CD14-positive monocyte (primary cell): Measurements from ENCODE around the gene MOV10. TPM values are rescaled to one million over a fixed set of nuclear protein-coding genes. Genes with fewer than 3 reads are reported as not detected.

Experiments used
- DNase-seq, 3 donors: peaks; one replicate each; pipeline ENCODE4 v3.0.0-alpha.2; 2011 to 2022
- H2AFZ ChIP-seq: 2 replicates; pipeline ENCODE4 v1.6.0; 2012; ENCODE audit warnings: mild to moderate bottlenecking, low read depth, low read length, inconsistent platforms; ENCODE audit not compliant: insufficient read depth, poor library complexity, severe bottlenecking
- H3K27ac ChIP-seq, 2 donors: 1 replicate in 1 of 2; 2 replicates in 1 of 2; pipeline ENCODE4 v1.5.1; 2012 to 2013; ENCODE audit warnings: low read length in 2 of 2, control low read depth in 1 of 2, inconsistent platforms in 1 of 2, low read depth in 1 of 2, mild to moderate bottlenecking in 1 of 2
- H3K27me3 ChIP-seq, 2 donors: one replicate each; pipeline versions ENCODE4 v1.6.0 to v1.6.1; 2011 to 2013; ENCODE audit warnings: low read length in 2 of 2; ENCODE audit not compliant: control insufficient read depth in 2 of 2, insufficient read depth in 2 of 2
- H3K36me3 ChIP-seq, 2 donors: replicated peaks in 1 of 2; 1 replicate in 1 of 2; 2 replicates in 1 of 2; pipeline versions ENCODE4 v1.5.1 to v1.6.1; 2012 to 2013; ENCODE audit warnings: low read length in 2 of 2, control low read depth in 1 of 2, inconsistent platforms in 1 of 2, mild to moderate bottlenecking in 1 of 2; ENCODE audit not compliant: insufficient read depth in 2 of 2, control insufficient read depth in 1 of 2
- H3K4me1 ChIP-seq, 2 donors: 1 replicate in 1 of 2; 2 replicates in 1 of 2; pipeline versions ENCODE4 v1.5.1 to v1.6.1; 2012 to 2013; ENCODE audit warnings: low read length in 2 of 2, control low read depth in 1 of 2, inconsistent platforms in 1 of 2, mild to moderate bottlenecking in 1 of 2, moderate library complexity in 1 of 2; ENCODE audit not compliant: insufficient read depth in 2 of 2, control insufficient read depth in 1 of 2
- H3K4me2 ChIP-seq: replicated peaks from 2 replicates; pipeline ENCODE3; 2012; ENCODE audit warnings: low read length, moderate library complexity, mild to moderate bottlenecking; ENCODE audit not compliant: poor library complexity, severe bottlenecking; ENCODE audit errors: extremely low read depth
- H3K4me3 ChIP-seq, 3 experiments: fragments of 200-600 bp in 1 of 3; sonication (generic) in 1 of 3; replicated peaks in 1 of 3; 1 replicate in 2 of 3; 2 replicates in 1 of 3; pipeline ENCODE4 v1.5.1; 2011 to 2013; ENCODE audit warnings: low read length in 3 of 3, mild to moderate bottlenecking in 3 of 3, control low read depth in 2 of 3, low read depth in 2 of 3, inconsistent platforms in 1 of 3, moderate library complexity in 1 of 3
- H3K79me2 ChIP-seq: 2 replicates; pipeline ENCODE4 v1.6.0; 2012; ENCODE audit warnings: mild to moderate bottlenecking, control low read depth, inconsistent platforms, low read length, moderate library complexity; ENCODE audit not compliant: insufficient read depth
- H3K9ac ChIP-seq: 2 replicates; pipeline ENCODE4 v1.6.0; 2017; ENCODE audit warnings: low read length, mild to moderate bottlenecking; ENCODE audit not compliant: insufficient read depth, poor library complexity, severe bottlenecking
- H3K9me3 ChIP-seq, 2 donors: replicated peaks in 1 of 2; 1 replicate in 1 of 2; 2 replicates in 1 of 2; pipeline versions ENCODE4 v1.5.1 to v1.6.1; 2012 to 2013; ENCODE audit warnings: low read length in 2 of 2, control low read depth in 1 of 2; ENCODE audit not compliant: control insufficient read depth in 1 of 2, insufficient read depth in 1 of 2
- H4K20me1 ChIP-seq: 2 replicates; pipeline ENCODE4 v1.6.0; 2012; ENCODE audit warnings: mild to moderate bottlenecking, low read length, control low read depth, moderate library complexity; ENCODE audit not compliant: insufficient read depth
- H3K27ac Mint-ChIP-seq, 7 donors: one replicate each; pipeline ENCODE4 v1.8.0; 2020; ENCODE audit warnings: mild to moderate bottlenecking in 7 of 7, mixed read lengths in 7 of 7, moderate library complexity in 6 of 7, inconsistent platforms in 2 of 7
- H3K27me3 Mint-ChIP-seq, 3 donors: one replicate each; pipeline ENCODE4 v1.8.0; 2021 to 2022; ENCODE audit warnings: low read depth in 3 of 3, mild to moderate bottlenecking in 3 of 3, mixed read lengths in 3 of 3, moderate library complexity in 3 of 3, inconsistent platforms in 1 of 3
- H3K36me3 Mint-ChIP-seq, 2 donors: one replicate each; pipeline ENCODE4 v1.8.0; 2020; ENCODE audit warnings: mixed read lengths in 2 of 2, inconsistent platforms in 1 of 2, mild to moderate bottlenecking in 1 of 2
- H3K4me1 Mint-ChIP-seq: one replicate; pipeline ENCODE4 v1.8.0; 2020; ENCODE audit warnings: mild to moderate bottlenecking, mixed read lengths
- H3K4me3 Mint-ChIP-seq, 2 donors: one replicate each; pipeline ENCODE4 v1.8.0; 2020; ENCODE audit warnings: mild to moderate bottlenecking in 2 of 2, mixed read lengths in 2 of 2, moderate library complexity in 1 of 2
- H3K9me3 Mint-ChIP-seq, 7 donors: one replicate each; pipeline ENCODE4 v1.8.0; 2020 to 2022; ENCODE audit warnings: mixed read lengths in 7 of 7, mild to moderate bottlenecking in 6 of 7, moderate library complexity in 6 of 7, inconsistent platforms in 2 of 7
- CTCF ChIP-seq: fragments of 200-600 bp; IDR thresholded peaks from one replicate; pipeline ENCODE4 v1.8.0; 2022; ENCODE audit warnings: antibody characterized with exemption, mild to moderate bottlenecking
- WGBS: methylation state at CpG from one replicate; pipeline ENCODE4 v1.1.5; 2013; ENCODE audit warnings: missing lambda C conversion rate; ENCODE audit not compliant: insufficient coverage; 5-methylcytosine and 5-hydroxymethylcytosine counted together
- intact Hi-C, 2 donors: fragments of 100-400 bp; cut with micrococcal nuclease; formaldehyde crosslinking; loops; one replicate each; pipeline versions ENCODE4 v1.15.0 to v1.15.1; 2023
- polyA plus RNA-seq, 3 donors: library from polyadenylated mRNA; depleted of rRNA in 1 of 3; unstranded in 2 of 3; stranded (reverse) in 1 of 3; fragments of 300-500 nt in 2 of 3; fragments of >200 nt in 1 of 3; fragmentation: Illumina TruSeq in 2 of 3; gene quantifications; 1 replicate in 2 of 3; 2 replicates in 1 of 3; pipeline ENCODE4 v1.2.3, GENCODE V29; 2012 to 2021

MOV10 gene
- polyA plus RNA-seq, 3 donors: 12.0 to 61.2 (median 13.6) TPM

GRCh38 chr1:112651205-112651604, 23.3 kb upstream of the MOV10 start:
- Mint-ChIP-seq H3K4me1 (no peaks in the 10 kb centered on the region), H3K36me3 (peaks cover 66 to 79% of the 10 kb centered on the region in 2 donors), H3K27me3 (no peaks in the 10 kb centered on the region), H3K4me3 (no peak overlapping the region), H3K9me3 (no peaks in the 10 kb centered on the region), H3K27ac (peak overlapping the region in 2 of 7 donors; percentile 70 to 78)
- no peaks in the 10 kb centered on the region for H3K27me3 ChIP-seq
- no peak overlapping the region for H3K9ac ChIP-seq
- H4K20me1 ChIP-seq: peaks cover 98% of the 10 kb centered on the region
- H3K4me1 ChIP-seq: no peaks in the 10 kb centered on the region
- no peak overlapping the region for H2AFZ ChIP-seq
- no peak for DNase-seq
- intact Hi-C loops: no loop called here
- H3K27ac ChIP-seq: no peak overlapping the region
- H3K9me3 ChIP-seq: no peaks in the 10 kb centered on the region
- no CpG with 5 or more reads among the region's 1 CpG for WGBS
- peaks cover 81 to 100% of the 10 kb centered on the region in 2 donors for H3K36me3 ChIP-seq
- TF ChIP-seq CTCF: no peak
- H3K4me2 ChIP-seq: no peak overlapping the region
- H3K4me3 ChIP-seq: no peak overlapping the region
- peaks cover 95% of the 10 kb centered on the region for H3K79me2 ChIP-seq

GRCh38 chr1:112665857-112666256, 8.6 kb upstream of the MOV10 start:
- intact Hi-C loops: no loop called here
- no peak for TF ChIP-seq CTCF
- Histone ChIP-seq H3K4me1 (no peaks in the 10 kb centered on the region), H3K4me3 (no peak overlapping the region), H3K4me2 (no peak overlapping the region), H3K36me3 (peaks cover 92 to 100% of the 10 kb centered on the region in 2 donors), H3K79me2 (no peaks in the 10 kb centered on the region), H3K27me3 (no peaks in the 10 kb centered on the region), H3K9me3 (no peaks in the 10 kb centered on the region), H3K27ac (peak overlapping the region in 1 of 2 donors; percentile 8), H3K9ac (no peak overlapping the region), H2AFZ (no peak overlapping the region), H4K20me1 (peaks cover 93% of the 10 kb centered on the region)
- Mint-ChIP-seq H3K4me3 (no peak overlapping the region), H3K36me3 (peaks cover 85 to 95% of the 10 kb centered on the region in 2 donors), H3K27me3 (no peaks in the 10 kb centered on the region), H3K4me1 (peaks cover 9% of the 10 kb centered on the region), H3K9me3 (peaks cover 0 to 2% (median 0%) of the 10 kb centered on the region in 7 donors), H3K27ac (peak overlapping the region in 1 of 7 donors; percentile 22)
- no peak for DNase-seq
- no CpG with 5 or more reads among the region's 3 CpGs for WGBS
